ENCODE measurements around the gene NECTIN1. TPM values are rescaled to one million over a fixed set of nuclear protein-coding genes. Genes with fewer than 3 reads are reported as not detected.

NECTIN1 gene
- total RNA-seq, 2 donors from 2014 or later: 4.0 to 4.4 TPM

GRCh38 chr11:119712006-119712405 is 17.0 kb downstream of the NECTIN1 start:
- Histone ChIP-seq H3K27me3 (no peaks in the 10 kb centered on the region), H3K4me3 (no peak overlapping the region), H3K9me3 (no peaks in the 10 kb centered on the region), H3K4me1 (no peaks in the 10 kb centered on the region), H3K27ac (no peak overlapping the region), H3K36me3 (no peaks in the 10 kb centered on the region)
- TF ChIP-seq CTCF (IDR thresholded peaks at IDR 0.05): no peak
- DNase-seq (ENCODE audit: low spot score): no peak

GRCh38 chr11:119711476-119711875 is 17.5 kb downstream of the NECTIN1 start:
- DNase-seq (ENCODE audit: low spot score): no peak

GRCh38 chr11:119710417-119710816 is 18.6 kb downstream of the NECTIN1 start:
- H3K27me3 ChIP-seq: no peaks in the 10 kb centered on the region
- H3K36me3 ChIP-seq: no peaks in the 10 kb centered on the region
- DNase-seq (ENCODE audit: low spot score): no peak
- H3K9me3 ChIP-seq: no peaks in the 10 kb centered on the region
- H3K4me1 ChIP-seq: no peaks in the 10 kb centered on the region
- TF ChIP-seq CTCF (IDR thresholded peaks at IDR 0.05): no peak
- H3K4me3 ChIP-seq: no peak overlapping the region
- no peak overlapping the region for H3K27ac ChIP-seq

More at GRCh38 chr11:119711476-119711875, 17.5 kb downstream of the NECTIN1 start:
- Histone ChIP-seq H3K4me1 (no peaks in the 10 kb centered on the region), H3K27me3 (no peaks in the 10 kb centered on the region), H3K9me3 (no peaks in the 10 kb centered on the region), H3K4me3 (no peak overlapping the region), H3K27ac (no peak overlapping the region), H3K36me3 (no peaks in the 10 kb centered on the region)
- no peak for TF ChIP-seq CTCF (IDR thresholded peaks at IDR 0.05)

GRCh38 chr11:119709638-119710346 is 19.2 kb downstream of the NECTIN1 start:
- no peaks in the 10 kb centered on the region for H3K36me3 ChIP-seq
- no peak for TF ChIP-seq CTCF (IDR thresholded peaks at IDR 0.05)
- H3K27ac ChIP-seq: no peak overlapping the region
- no peaks in the 10 kb centered on the region for H3K4me1 ChIP-seq
- no peaks in the 10 kb centered on the region for H3K27me3 ChIP-seq
- no peak for DNase-seq (ENCODE audit: low spot score)
- no peak overlapping the region for H3K4me3 ChIP-seq
- H3K9me3 ChIP-seq: no peaks in the 10 kb centered on the region

- Histone ChIP-seq H3K27ac (no peak overlapping the region), H3K4me3 (no peak overlapping the region), H3K4me1 (no peaks in the 10 kb centered on the region), H3K36me3 (no peaks in the 10 kb centered on the region), H3K9me3 (no peaks in the 10 kb centered on the region), H3K27me3 (no peaks in the 10 kb centered on the region)
- no peak for TF ChIP-seq CTCF (IDR thresholded peaks at IDR 0.05)
- no peak for DNase-seq (ENCODE audit: low spot score)
Measured at GRCh38 chr11:119709171-119709570, 19.8 kb downstream of the NECTIN1 start.

- TF ChIP-seq CTCF (IDR thresholded peaks at IDR 0.05): no peak
- H3K4me1 ChIP-seq: no peaks in the 10 kb centered on the region
- DNase-seq (ENCODE audit: low spot score): no peak
Measured at GRCh38 chr11:119708384-119708783, 20.6 kb downstream of the NECTIN1 start.

More at GRCh38 chr11:119708384-119708783, 20.6 kb downstream of the NECTIN1 start:
- Histone ChIP-seq H3K27me3 (no peaks in the 10 kb centered on the region), H3K4me3 (no peak overlapping the region), H3K27ac (no peak overlapping the region), H3K36me3 (no peaks in the 10 kb centered on the region), H3K9me3 (no peaks in the 10 kb centered on the region)

Measured in right atrium auricular region (tissue), 2 donors.